Measurements from ENCODE around the gene RFX6. TPM values are rescaled to one million over a fixed set of nuclear protein-coding genes. Genes with fewer than 3 reads are reported as not detected.
A peak's percentile ranks its signal among the peaks of the same experiment; 100 is the strongest.
"Not testable (repeated sequence)": the region's sequence is repeated elsewhere in the genome, so short reads cannot be mapped to it uniquely, and the experiment has no call there.

Gene RFX6, protein sequence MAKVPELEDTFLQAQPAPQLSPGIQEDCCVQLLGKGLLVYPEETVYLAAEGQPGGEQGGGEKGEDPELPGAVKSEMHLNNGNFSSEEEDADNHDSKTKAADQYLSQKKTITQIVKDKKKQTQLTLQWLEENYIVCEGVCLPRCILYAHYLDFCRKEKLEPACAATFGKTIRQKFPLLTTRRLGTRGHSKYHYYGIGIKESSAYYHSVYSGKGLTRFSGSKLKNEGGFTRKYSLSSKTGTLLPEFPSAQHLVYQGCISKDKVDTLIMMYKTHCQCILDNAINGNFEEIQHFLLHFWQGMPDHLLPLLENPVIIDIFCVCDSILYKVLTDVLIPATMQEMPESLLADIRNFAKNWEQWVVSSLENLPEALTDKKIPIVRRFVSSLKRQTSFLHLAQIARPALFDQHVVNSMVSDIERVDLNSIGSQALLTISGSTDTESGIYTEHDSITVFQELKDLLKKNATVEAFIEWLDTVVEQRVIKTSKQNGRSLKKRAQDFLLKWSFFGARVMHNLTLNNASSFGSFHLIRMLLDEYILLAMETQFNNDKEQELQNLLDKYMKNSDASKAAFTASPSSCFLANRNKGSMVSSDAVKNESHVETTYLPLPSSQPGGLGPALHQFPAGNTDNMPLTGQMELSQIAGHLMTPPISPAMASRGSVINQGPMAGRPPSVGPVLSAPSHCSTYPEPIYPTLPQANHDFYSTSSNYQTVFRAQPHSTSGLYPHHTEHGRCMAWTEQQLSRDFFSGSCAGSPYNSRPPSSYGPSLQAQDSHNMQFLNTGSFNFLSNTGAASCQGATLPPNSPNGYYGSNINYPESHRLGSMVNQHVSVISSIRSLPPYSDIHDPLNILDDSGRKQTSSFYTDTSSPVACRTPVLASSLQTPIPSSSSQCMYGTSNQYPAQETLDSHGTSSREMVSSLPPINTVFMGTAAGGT
- total RNA-seq (2014; rRNA removed; shearing (Covaris generic)) = not detected in 2 replicates

DNA sequence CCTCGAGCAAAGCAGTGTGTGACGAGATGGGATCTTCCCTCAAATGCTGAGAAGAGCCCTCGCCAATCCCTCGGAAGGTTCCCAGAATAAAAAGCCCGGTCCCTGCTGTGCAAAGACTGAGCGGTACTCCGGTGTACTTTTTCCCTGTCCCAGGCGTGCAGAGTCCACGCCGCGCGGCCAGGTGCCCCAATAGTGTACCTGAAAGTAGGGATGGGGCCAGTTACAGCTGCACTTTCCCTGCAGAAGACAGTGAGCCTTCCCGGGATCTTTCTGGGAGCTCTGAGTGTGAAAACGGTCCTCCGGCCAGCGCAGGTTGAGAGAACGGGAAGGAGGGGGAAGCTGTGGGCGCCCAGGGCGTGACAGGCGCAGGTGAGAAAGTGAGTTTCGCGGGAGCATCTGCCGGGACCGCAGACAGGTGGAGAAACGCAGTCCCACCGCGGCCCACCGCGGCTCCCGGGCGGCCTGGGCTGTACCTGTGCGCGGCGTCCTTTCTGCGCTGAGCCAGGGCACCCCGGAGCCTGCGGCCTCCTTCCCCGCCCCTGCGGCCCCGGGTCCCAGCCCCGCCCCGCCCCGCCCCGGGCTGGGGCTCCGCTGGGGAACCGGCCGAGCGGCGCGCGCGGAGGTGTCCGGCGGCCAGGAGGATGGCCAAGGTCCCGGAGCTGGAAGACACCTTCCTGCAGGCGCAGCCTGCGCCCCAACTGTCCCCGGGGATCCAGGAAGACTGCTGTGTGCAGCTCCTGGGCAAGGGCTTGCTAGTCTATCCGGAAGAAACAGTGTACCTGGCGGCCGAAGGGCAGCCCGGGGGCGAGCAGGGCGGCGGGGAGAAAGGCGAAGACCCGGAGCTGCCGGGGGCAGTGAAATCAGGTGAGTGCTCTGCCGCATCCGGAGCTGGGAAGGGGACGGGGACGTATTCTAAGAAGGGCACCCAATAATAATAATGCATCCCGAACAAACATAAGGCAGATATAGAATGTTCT lies at the start of gene RFX6:
RFX6 (plus strand) TSS at position 608 of the 977 bp plus-strand sequence; CDS start at position 642, 34 bp downstream.
- peaks cover 45% of the 10 kb centered on the region for H3K27me3 ChIP-seq (ENCODE audit: control insufficient read depth, insufficient read depth, low read length)
- DNase-seq = peak; percentile 83

DNA sequence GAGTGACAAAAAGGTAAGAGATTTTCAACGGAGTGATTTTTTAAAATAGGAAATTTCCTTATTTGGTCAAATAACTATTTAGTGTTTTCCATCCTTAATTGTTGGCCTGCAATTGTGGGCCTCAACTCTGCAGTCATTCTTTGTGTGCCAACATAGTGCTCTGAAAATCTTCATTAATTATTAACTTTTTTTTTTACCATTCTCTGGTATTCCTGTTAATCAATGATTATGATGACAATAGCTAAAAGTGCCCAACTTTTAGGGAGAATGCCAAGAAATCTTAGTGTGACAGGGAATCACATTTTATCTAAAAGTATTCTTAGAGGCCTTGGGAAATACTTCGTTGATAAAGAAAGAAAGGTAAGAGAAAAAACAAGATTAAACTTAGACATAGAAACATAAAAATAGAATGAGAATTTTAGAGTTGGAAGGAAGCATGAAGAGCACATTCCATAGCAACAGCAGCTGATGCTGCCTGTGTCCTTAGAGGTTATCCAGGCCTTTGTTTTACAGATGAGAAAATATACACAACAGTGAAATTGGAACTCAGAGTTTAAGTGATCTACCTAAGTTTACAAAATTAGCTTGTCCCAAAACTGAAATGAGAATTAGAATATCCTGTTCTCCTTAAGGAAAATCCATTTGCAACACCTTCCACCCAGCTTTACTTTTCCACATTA lies 49.3 kb upstream of the RFX6 start:
- Histone ChIP-seq H3K27me3 (ENCODE audit: control insufficient read depth, insufficient read depth, low read length) (no peaks in the 10 kb centered on the region), H3K4me3 (ENCODE audit: insufficient read depth, low read depth, low read length) (no peak overlapping the region), H3K36me3 (replicated peaks; ENCODE audit: control insufficient read depth, insufficient read depth, low read length) (no peaks in the 10 kb centered on the region)
- DNase-seq = no peak

More for the DNA sequence above, at the start of gene RFX6:
- Histone ChIP-seq H3K36me3 (replicated peaks; ENCODE audit: control insufficient read depth, insufficient read depth, low read length) (no peaks in the 10 kb centered on the region), H3K4me3 (ENCODE audit: insufficient read depth, low read depth, low read length) (peak within 1 kb of the TSS; percentile 60)

DNA sequence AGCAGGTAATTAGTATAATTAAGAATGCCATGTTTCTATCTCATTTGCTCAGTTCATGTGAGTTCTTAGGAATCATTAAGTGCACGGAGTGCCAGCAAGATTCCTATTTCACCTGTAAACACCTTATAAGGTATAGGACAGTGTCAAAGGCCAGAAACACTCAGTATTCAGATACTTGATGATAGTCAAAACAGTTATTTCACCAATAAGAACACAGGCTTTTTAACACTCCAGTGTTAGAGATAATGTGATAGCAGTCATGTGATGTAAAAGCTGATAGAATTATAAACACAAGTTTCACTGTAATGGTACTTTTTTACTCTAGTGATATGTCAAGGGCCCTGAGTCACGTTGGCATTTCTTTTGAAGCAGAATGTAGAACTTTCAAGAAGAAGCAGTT lies 48.1 kb upstream of the RFX6 start, which contains the start of gene GPRC6A:
GPRC6A (minus strand) TSS at position 101 of the 400 bp plus-strand sequence; CDS start at position 31, 70 bp downstream.
- no peak for DNase-seq
- no peaks in the 10 kb centered on the region for H3K36me3 ChIP-seq (replicated peaks; ENCODE audit: control insufficient read depth, insufficient read depth, low read length)
- no peak within 1 kb of the TSS for H3K4me3 ChIP-seq (ENCODE audit: insufficient read depth, low read depth, low read length)
- H3K27me3 ChIP-seq (ENCODE audit: control insufficient read depth, insufficient read depth, low read length) = no peaks in the 10 kb centered on the region

DNA sequence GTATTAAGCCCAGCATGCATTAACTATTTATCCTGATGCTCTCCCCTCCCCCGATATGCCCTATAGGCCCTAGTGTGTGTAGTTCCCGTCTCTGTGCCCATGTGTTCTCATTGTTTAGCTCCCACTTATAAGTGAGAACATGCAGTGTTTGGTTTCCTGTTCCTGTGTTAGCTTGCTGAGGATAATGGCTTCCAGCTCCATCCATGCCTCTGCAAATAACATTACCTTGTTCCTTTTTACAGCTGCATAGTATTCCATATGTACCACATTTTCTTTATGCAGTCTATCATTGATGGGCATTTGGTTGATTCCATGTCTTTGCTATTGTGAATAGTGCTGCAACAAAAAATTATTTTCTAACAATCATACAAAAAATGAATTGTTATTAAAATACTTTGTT lies 42.5 kb upstream of the RFX6 start:
- DNase-seq; H3K4me3 ChIP-seq (ENCODE audit: insufficient read depth, low read depth, low read length); H3K36me3 ChIP-seq (replicated peaks; ENCODE audit: control insufficient read depth, insufficient read depth, low read length); H3K27me3 ChIP-seq (ENCODE audit: control insufficient read depth, insufficient read depth, low read length): not testable (repeated sequence)

DNA sequence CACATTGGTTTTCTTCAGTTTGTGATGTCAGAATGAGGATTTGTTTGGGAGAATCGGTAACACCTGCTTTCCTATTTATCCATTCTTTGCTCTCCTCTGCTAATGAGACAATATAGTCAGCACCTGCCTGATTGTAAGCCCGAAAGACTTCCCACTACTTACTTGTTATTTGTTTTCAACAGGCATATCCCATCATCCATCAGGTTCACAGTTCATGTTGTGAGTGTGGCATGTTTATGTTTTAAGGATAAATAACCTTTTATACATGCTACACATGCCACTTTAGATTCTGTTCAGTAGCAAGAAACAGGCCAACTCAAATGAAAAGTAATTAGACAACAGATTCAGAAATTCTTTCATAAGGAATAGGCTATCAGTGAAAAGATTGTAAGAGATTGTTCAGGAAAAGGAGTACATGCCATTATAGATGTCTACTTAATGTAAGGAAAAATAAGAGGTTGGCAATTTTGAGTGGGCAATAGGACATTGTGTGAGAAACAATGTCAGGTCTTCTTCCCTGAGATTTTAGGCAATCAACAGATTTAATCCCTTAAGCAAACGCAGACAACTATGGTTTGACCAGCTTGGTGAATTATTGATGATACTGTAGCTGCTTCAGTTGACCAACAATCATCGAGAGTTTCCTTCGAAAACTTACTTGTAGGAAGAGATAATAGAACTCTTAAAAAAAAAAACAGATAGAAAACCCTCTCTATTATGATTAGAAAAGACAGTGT lies 40.3 kb upstream of the RFX6 start:
- H3K27me3 ChIP-seq (ENCODE audit: control insufficient read depth, insufficient read depth, low read length) = no peaks in the 10 kb centered on the region
- H3K4me3 ChIP-seq (ENCODE audit: insufficient read depth, low read depth, low read length) = no peak overlapping the region
- no peak for DNase-seq
- no peaks in the 10 kb centered on the region for H3K36me3 ChIP-seq (replicated peaks; ENCODE audit: control insufficient read depth, insufficient read depth, low read length)

DNA sequence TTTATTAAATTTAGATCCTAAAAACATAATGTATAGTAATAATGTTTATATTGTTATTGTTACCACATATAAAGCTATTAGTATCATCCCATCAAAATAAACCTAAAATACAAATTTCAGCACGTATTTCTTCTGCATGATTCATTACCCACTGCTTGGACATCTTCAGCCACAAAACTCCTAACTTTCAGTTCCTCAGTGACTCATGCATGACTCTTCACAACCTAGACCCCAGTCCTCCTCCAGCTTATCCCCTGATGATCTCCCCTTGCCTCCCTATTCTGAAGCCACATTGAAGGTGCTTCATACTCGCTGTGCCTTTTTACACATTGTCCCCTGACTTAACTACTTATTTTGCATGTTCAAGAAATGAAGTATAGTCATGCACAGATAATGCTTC lies 37.0 kb upstream of the RFX6 start:
- H3K27me3 ChIP-seq (ENCODE audit: control insufficient read depth, insufficient read depth, low read length) = no peaks in the 10 kb centered on the region
- no peak overlapping the region for H3K4me3 ChIP-seq (ENCODE audit: insufficient read depth, low read depth, low read length)
- no peak for DNase-seq
- H3K36me3 ChIP-seq (replicated peaks; ENCODE audit: control insufficient read depth, insufficient read depth, low read length) = no peaks in the 10 kb centered on the region

DNA sequence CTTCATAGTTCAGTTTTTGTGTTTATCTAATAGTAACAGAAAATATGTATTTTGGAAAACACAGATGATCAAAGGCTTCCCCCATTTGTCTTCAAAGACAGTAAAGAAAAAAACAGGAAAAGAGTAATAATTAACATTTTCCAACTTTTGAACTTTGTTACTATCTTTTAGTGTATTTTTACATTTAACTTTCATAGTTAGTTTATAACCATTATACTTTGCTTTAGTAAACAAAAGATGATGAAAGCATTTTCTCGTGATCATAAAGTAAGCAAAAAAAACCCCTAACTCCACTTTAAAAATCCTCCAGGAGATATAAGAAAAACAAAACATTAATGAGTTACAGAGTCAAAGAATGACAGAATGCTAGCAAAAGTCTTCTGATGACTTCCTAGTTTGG lies 34.6 kb upstream of the RFX6 start:
- Histone ChIP-seq H3K4me3 (ENCODE audit: insufficient read depth, low read depth, low read length) (no peak overlapping the region), H3K36me3 (replicated peaks; ENCODE audit: control insufficient read depth, insufficient read depth, low read length) (no peaks in the 10 kb centered on the region), H3K27me3 (ENCODE audit: control insufficient read depth, insufficient read depth, low read length) (no peaks in the 10 kb centered on the region)
- no peak for DNase-seq

DNA sequence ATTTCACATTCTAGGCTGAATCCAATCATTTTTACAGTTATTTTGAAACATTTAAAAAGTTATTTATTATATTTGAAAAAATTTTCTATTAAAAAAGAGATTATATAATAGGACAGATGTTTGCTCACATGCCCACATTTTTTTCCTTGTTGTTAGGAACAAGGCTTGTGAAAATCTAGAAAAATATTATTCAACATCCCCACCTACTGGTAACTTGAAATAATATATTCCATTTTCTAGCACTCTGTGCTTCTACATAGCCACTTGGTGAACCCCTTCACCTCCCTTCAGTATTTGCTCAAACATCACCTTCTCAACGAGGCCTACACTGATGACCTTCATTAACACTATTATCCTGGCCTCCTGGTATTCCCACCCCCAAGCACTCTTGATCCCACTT lies 29.8 kb upstream of the RFX6 start:
- Histone ChIP-seq H3K36me3 (replicated peaks; ENCODE audit: control insufficient read depth, insufficient read depth, low read length) (no peaks in the 10 kb centered on the region), H3K27me3 (ENCODE audit: control insufficient read depth, insufficient read depth, low read length) (no peaks in the 10 kb centered on the region), H3K4me3 (ENCODE audit: insufficient read depth, low read depth, low read length) (no peak overlapping the region)
- DNase-seq = no peak

DNA sequence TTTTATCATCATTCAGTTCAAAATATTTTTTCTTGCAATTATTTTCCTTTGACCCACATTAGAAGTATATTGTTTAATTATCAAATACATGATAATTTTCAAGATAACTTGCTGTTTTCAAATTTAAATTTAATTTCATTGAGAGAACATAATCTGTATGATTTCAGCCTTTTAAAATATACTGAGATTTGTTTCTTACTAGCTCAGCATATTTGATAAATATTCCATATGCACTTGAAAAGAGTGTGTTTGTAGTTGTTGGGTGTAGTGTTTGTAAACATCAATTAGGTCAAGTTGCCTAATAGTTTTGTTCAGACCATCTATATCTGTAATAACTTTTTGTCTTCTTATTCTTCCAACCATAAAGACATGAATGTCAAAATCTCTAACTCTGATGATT lies 19.0 kb upstream of the RFX6 start:
- Histone ChIP-seq H3K36me3 (replicated peaks; ENCODE audit: control insufficient read depth, insufficient read depth, low read length) (no peaks in the 10 kb centered on the region), H3K4me3 (ENCODE audit: insufficient read depth, low read depth, low read length) (no peak overlapping the region), H3K27me3 (ENCODE audit: control insufficient read depth, insufficient read depth, low read length) (no peaks in the 10 kb centered on the region)
- DNase-seq = no peak

DNA sequence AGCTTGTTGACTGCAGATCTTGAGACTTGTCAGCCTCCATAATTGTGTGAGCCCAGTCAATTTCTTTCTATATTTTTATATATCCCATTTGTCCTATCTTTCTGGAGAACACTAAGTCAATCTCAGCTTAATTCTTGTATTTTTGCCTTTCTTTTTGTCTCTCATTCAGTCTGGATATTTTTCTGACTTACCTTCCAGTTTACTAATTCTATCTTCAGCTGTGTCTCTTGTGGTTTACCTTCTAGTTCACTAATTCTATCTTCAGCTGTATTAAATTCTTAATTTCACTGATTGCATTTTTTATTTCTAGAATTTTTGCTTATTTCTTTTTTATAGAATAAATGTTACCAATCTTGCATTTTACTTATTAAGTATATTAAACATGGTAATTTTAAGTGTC lies 17.8 kb upstream of the RFX6 start:
- no peaks in the 10 kb centered on the region for H3K27me3 ChIP-seq (ENCODE audit: control insufficient read depth, insufficient read depth, low read length)
- no peak for DNase-seq
- H3K4me3 ChIP-seq (ENCODE audit: insufficient read depth, low read depth, low read length) = no peak overlapping the region
- H3K36me3 ChIP-seq (replicated peaks; ENCODE audit: control insufficient read depth, insufficient read depth, low read length) = no peaks in the 10 kb centered on the region

DNA sequence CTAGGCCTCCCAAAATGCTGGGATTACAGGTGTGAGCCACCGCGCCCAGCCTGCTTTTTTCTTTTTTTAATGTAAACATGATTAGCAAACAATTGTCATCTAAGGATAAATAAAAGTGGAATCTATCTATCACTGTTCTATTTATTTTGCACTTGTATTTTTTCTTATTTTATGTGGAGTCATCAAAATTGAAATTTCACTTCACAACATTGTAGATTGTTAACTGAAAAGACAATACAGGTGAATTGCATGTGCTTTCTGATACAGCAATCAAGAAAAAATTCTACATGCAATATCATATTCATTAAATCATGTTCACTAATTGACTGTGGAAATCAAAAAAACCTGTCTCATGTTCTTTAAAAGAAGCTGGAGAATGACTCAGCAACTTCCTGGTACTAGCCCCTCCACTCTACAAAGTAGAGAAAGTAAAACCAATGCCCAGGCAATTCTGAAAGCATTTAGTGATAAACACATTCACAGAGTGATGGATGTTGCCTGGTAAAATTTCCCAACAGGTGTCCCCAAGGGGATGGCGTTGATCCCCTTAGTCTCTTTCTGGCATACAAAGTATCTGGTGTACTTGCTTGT lies 10.7 kb upstream of the RFX6 start:
- DNase-seq = no peak
- no peak overlapping the region for H3K4me3 ChIP-seq (ENCODE audit: insufficient read depth, low read depth, low read length)
- no peaks in the 10 kb centered on the region for H3K36me3 ChIP-seq (replicated peaks; ENCODE audit: control insufficient read depth, insufficient read depth, low read length)
- H3K27me3 ChIP-seq (ENCODE audit: control insufficient read depth, insufficient read depth, low read length) = no peaks in the 10 kb centered on the region

DNA sequence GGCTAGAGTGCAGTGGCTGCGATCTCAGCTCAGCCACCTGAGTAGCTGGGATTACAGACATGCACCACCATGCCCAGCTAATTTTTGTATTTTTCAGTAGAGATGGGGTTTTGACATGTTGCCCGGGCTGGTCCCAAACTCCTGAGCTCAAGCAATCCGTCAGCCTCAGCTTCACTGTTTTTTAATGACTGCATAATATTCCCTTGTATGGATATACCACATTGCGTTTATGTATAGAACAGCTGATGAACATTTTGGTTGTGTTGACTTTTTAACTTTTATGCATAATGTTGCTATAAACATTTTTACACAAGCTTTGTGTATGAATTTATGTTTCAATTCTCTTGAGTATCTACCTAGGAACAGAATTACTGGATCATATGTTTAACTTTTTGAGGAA lies 4.3 kb upstream of the RFX6 start:
- peaks cover 34% of the 10 kb centered on the region for H3K27me3 ChIP-seq (ENCODE audit: control insufficient read depth, insufficient read depth, low read length)
- no peak for DNase-seq
- H3K36me3 ChIP-seq (replicated peaks; ENCODE audit: control insufficient read depth, insufficient read depth, low read length) = no peaks in the 10 kb centered on the region
- no peak overlapping the region for H3K4me3 ChIP-seq (ENCODE audit: insufficient read depth, low read depth, low read length)

DNA sequence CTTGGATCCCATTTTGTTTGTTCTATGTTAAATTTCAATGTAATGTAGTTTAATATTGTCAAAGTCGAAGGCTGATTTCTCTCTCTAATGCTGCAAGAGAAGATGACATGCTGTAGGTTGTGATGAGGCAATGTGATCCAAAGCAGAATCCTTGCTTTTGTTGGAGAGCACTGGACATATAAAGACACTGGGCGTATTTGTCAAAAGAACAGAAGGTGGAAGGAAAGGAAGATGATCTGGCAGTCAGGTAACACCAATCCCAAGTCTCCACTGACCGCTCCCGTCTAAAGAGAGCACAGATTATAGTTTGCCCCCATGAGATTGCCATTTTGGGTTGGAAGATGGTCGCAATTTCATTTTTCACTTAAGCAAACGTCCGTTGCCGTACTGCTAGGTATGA lies 935 bp upstream of the RFX6 start:
- peaks cover 45% of the 10 kb centered on the region for H3K27me3 ChIP-seq (ENCODE audit: control insufficient read depth, insufficient read depth, low read length)
- H3K36me3 ChIP-seq (replicated peaks; ENCODE audit: control insufficient read depth, insufficient read depth, low read length) = no peaks in the 10 kb centered on the region
- DNase-seq = no peak
- H3K4me3 ChIP-seq (ENCODE audit: insufficient read depth, low read depth, low read length) = peak overlapping the region; percentile 60; the same call in 1 of the 2 replicates
